Loucy (cell line): ENCODE results near the gene MAP7D3.

Source experiments
- H2AFZ ChIP-seq: fragments of 200-600 bp; sonication (generic); 2 replicates; pipeline ENCODE4 v1.6.0; 2016; ENCODE audit warnings: antibody characterized with exemption, mild to moderate bottlenecking, low read length, moderate library complexity
- H3F3A ChIP-seq: fragments of 200-600 bp; 2 replicates; pipeline ENCODE4 v1.6.0; 2016; ENCODE audit warnings: antibody characterized with exemption, low read depth, mild to moderate bottlenecking
- H3K27me3 ChIP-seq: fragments of 200-600 bp; sonication (generic); 2 replicates; pipeline ENCODE4 v1.6.1; 2014; ENCODE audit warnings: low read length, mild to moderate bottlenecking; ENCODE audit not compliant: insufficient read depth, poor library complexity, severe bottlenecking
- H3K36me3 ChIP-seq: fragments of 200-600 bp; sonication (generic); 2 replicates; pipeline ENCODE4 v1.6.1; 2016; ENCODE audit warnings: low read length; ENCODE audit not compliant: insufficient read depth
- H3K4me1 ChIP-seq: fragments of 200-600 bp; sonication (generic); 2 replicates; pipeline ENCODE4 v1.5.1; 2014; ENCODE audit warnings: low read length, mild to moderate bottlenecking; ENCODE audit not compliant: insufficient read depth, poor library complexity, severe bottlenecking
- H3K4me2 ChIP-seq: fragments of 200-600 bp; sonication (generic); 2 replicates; pipeline ENCODE4 v1.6.0; 2014; ENCODE audit warnings: antibody characterized with exemption, low read length, low read depth, mild to moderate bottlenecking; ENCODE audit not compliant: poor library complexity, severe bottlenecking
- H3K4me3 ChIP-seq: fragments of 200-600 bp; sonication (generic); 2 replicates; pipeline ENCODE4 v1.5.1; 2014; ENCODE audit warnings: low read length, mild to moderate bottlenecking, mixed read lengths; ENCODE audit not compliant: poor library complexity, severe bottlenecking
- H3K79me2 ChIP-seq: fragments of 200-600 bp; sonication (generic); 2 replicates; pipeline ENCODE4 v1.6.1; 2014; ENCODE audit warnings: low read length; ENCODE audit not compliant: insufficient read depth
- H3K9ac ChIP-seq: fragments of 200-600 bp; sonication (generic); 2 replicates; pipeline ENCODE4 v1.6.0; 2014; ENCODE audit warnings: mild to moderate bottlenecking, low read depth, low read length, moderate library complexity; ENCODE audit not compliant: poor library complexity, severe bottlenecking
- H3K9me2 ChIP-seq: fragments of 200-600 bp; sonication (generic); replicated peaks from 2 replicates; pipeline ENCODE4 v1.6.1; 2016; ENCODE audit warnings: low read depth, low read length, mixed read lengths
- H3K9me3 ChIP-seq: fragments of 200-600 bp; sonication (generic); 2 replicates; pipeline ENCODE4 v1.6.1; 2014; ENCODE audit warnings: mild to moderate bottlenecking, antibody characterized with exemption, low read length, low read depth; ENCODE audit not compliant: insufficient read depth
- H4K20me1 ChIP-seq: fragments of 200-600 bp; sonication (generic); 2 replicates; pipeline ENCODE4 v1.6.0; 2014; ENCODE audit warnings: antibody characterized with exemption, low read length, mild to moderate bottlenecking; ENCODE audit not compliant: insufficient read depth, poor library complexity, severe bottlenecking
- CTCF ChIP-seq: fragments of 200-600 bp; sonication (generic); conservative IDR thresholded peaks from 2 replicates; pipeline ENCODE4 v1.5.1; 2014; ENCODE audit warnings: mild to moderate bottlenecking, antibody characterized with exemption, low read length
- EZH2phosphoT487 ChIP-seq: fragments of 200-600 bp; IDR thresholded peaks from 2 replicates; pipeline ENCODE4 v1.6.1; 2018; ENCODE audit warnings: antibody characterized with exemption, mild to moderate bottlenecking, moderate library complexity, borderline replicate concordance

Gene MAP7D3

GRCh38 chrX:136269921-136270320, 18.7 kb upstream of the MAP7D3 start:
- no peaks in the 10 kb centered on the region for H3K9me3 ChIP-seq
- no peaks in the 10 kb centered on the region for H3F3A ChIP-seq
- no peaks in the 10 kb centered on the region for H3K79me2 ChIP-seq
- no peaks in the 10 kb centered on the region for H4K20me1 ChIP-seq
- no peak overlapping the region for H3K4me3 ChIP-seq
- no peaks in the 10 kb centered on the region for H3K9me2 ChIP-seq
- TF ChIP-seq EZH2phosphoT487 (no peak), CTCF (no peak)
- H3K27me3 ChIP-seq: no peaks in the 10 kb centered on the region
- H3K36me3 ChIP-seq: no peaks in the 10 kb centered on the region
- H3K4me1 ChIP-seq: peaks cover 10% of the 10 kb centered on the region
- H3K4me2 ChIP-seq: no peak overlapping the region
- no peak overlapping the region for H3K9ac ChIP-seq
- no peak overlapping the region for H2AFZ ChIP-seq

GRCh38 chrX:136268051-136269048, 17.1 kb upstream of the MAP7D3 start:
- TF ChIP-seq EZH2phosphoT487: no peak
- TF ChIP-seq CTCF: peak; percentile 73
- H3K36me3 ChIP-seq: no peaks in the 10 kb centered on the region
- H3K9ac ChIP-seq: peak overlapping the region; percentile 17
- H3K79me2 ChIP-seq: no peaks in the 10 kb centered on the region
- H4K20me1 ChIP-seq: no peaks in the 10 kb centered on the region
- H3F3A ChIP-seq: no peaks in the 10 kb centered on the region
- no peaks in the 10 kb centered on the region for H3K27me3 ChIP-seq
- H3K4me3 ChIP-seq: no peak overlapping the region
- no peaks in the 10 kb centered on the region for H3K9me2 ChIP-seq
- peak overlapping the region; percentile 90 for H2AFZ ChIP-seq
- H3K9me3 ChIP-seq: no peaks in the 10 kb centered on the region
- no peak overlapping the region for H3K4me2 ChIP-seq
- peaks cover 10% of the 10 kb centered on the region for H3K4me1 ChIP-seq

- peaks cover 11% of the 10 kb centered on the region for H3K4me1 ChIP-seq
- no peak overlapping the region for H3K9ac ChIP-seq
- H3K4me3 ChIP-seq: no peak overlapping the region
- no peak overlapping the region for H3K4me2 ChIP-seq
- H3K9me3 ChIP-seq: no peaks in the 10 kb centered on the region
- TF ChIP-seq CTCF: no peak
- no peak for TF ChIP-seq EZH2phosphoT487
- no peak overlapping the region for H2AFZ ChIP-seq
- H3F3A ChIP-seq: no peaks in the 10 kb centered on the region
- no peaks in the 10 kb centered on the region for H3K79me2 ChIP-seq
- no peaks in the 10 kb centered on the region for H4K20me1 ChIP-seq
- H3K27me3 ChIP-seq: no peaks in the 10 kb centered on the region
- no peaks in the 10 kb centered on the region for H3K36me3 ChIP-seq
- H3K9me2 ChIP-seq: no peaks in the 10 kb centered on the region
These were observed 15.6 kb upstream of the MAP7D3 start for GRCh38 chrX:136266828-136267227.
